DND-41 (cell line): ENCODE measurements around the gene NPPB.

Source experiments
- CTCF ChIP-seq: IDR thresholded peaks from 2 replicates; pipeline ENCODE4 v1.5.1; 2012; ENCODE audit warnings: borderline replicate concordance, low read length, moderate library complexity, mild to moderate bottlenecking; ENCODE audit not compliant: poor library complexity, severe bottlenecking; ENCODE audit errors: extremely low read depth
- EZH2 ChIP-seq: IDR thresholded peaks from 3 replicates; pipeline ENCODE4 v1.6.1; 2012; ENCODE audit warnings: borderline replicate concordance, low read depth, mild to moderate bottlenecking, moderate library complexity, low read length, inconsistent platforms; ENCODE audit not compliant: severe bottlenecking

DNA sequence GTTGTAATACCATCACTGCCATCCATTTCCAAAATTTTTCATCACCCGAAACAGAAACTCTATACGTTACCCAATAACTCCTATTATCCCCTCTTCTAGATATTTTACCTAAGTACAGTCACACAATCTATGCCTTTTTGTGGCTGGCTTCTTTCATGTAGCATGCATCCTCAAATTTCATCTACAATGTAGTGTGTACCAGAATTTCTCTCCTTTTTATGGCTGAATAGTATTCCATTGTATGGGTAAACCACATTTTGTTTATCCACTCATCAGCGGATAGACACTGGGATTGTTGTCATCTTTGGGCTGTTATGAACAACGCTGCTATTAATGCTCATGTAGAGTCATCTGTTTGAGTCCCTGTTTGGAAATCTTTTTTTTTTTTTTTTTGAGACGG is 46.2 kb upstream of the NPPB start:
- TF ChIP-seq CTCF (no peak), EZH2 (no peak)
